Fibroblast of pulmonary artery (primary cell): ENCODE data around the gene RAP1GAP2.

ENCODE experiments used
- DNase-seq: peaks from one replicate; pipeline ENCODE4 v3.0.0-alpha.2; 2010; ENCODE audit warnings: low read depth
- H3K4me3 ChIP-seq: replicated peaks from 2 replicates; pipeline ENCODE4 v1.5.1; 2011; ENCODE audit warnings: low read depth, mild to moderate bottlenecking, control low read depth, low read length, moderate library complexity
- CTCF ChIP-seq: IDR thresholded peaks from 2 replicates; pipeline ENCODE4 v1.5.1; 2011; ENCODE audit warnings: mild to moderate bottlenecking, control low read depth, low read length, inconsistent platforms; ENCODE audit errors: missing control alignments

RAP1GAP2 gene

GRCh38 chr17:2758870-2759269 is 37.4 kb upstream of the RAP1GAP2 start:
- H3K4me3 ChIP-seq, result no peak overlapping the region
- DNase-seq, result no peak
- TF ChIP-seq CTCF, result no peak

- DNase-seq, result no peak
- H3K4me3 ChIP-seq, result no peak overlapping the region
- TF ChIP-seq CTCF, result no peak
Measured at GRCh38 chr17:2770129-2770528, 26.1 kb upstream of the RAP1GAP2 start.

GRCh38 chr17:2775206-2775605 is 21.0 kb upstream of the RAP1GAP2 start:
- no peak overlapping the region for H3K4me3 ChIP-seq
- no peak for TF ChIP-seq CTCF
- DNase-seq, result no peak

GRCh38 chr17:2776589-2777241 is 19.5 kb upstream of the RAP1GAP2 start:
- no peak for TF ChIP-seq CTCF
- no peak for DNase-seq
- H3K4me3 ChIP-seq, result no peak overlapping the region

- H3K4me3 ChIP-seq, result no peak overlapping the region
- no peak for TF ChIP-seq CTCF
- no peak for DNase-seq
Measured at GRCh38 chr17:2777242-2777867, 18.9 kb upstream of the RAP1GAP2 start.

- TF ChIP-seq CTCF, result no peak
Measured at GRCh38 chr17:2778489-2778888, 17.7 kb upstream of the RAP1GAP2 start.

GRCh38 chr17:2779545-2779944 is 16.7 kb upstream of the RAP1GAP2 start:
- no peak for TF ChIP-seq CTCF
- H3K4me3 ChIP-seq, result no peak overlapping the region
- DNase-seq, result no peak

More at GRCh38 chr17:2778489-2778888, 17.7 kb upstream of the RAP1GAP2 start:
- no peak overlapping the region for H3K4me3 ChIP-seq
- DNase-seq, result no peak
